ENCODE results near the gene HEBP1.
"Not testable (repeated sequence)": the region's sequence is repeated elsewhere in the genome, so short reads cannot be mapped to it uniquely, and the experiment has no call there.

The HEBP1 gene

DNA sequence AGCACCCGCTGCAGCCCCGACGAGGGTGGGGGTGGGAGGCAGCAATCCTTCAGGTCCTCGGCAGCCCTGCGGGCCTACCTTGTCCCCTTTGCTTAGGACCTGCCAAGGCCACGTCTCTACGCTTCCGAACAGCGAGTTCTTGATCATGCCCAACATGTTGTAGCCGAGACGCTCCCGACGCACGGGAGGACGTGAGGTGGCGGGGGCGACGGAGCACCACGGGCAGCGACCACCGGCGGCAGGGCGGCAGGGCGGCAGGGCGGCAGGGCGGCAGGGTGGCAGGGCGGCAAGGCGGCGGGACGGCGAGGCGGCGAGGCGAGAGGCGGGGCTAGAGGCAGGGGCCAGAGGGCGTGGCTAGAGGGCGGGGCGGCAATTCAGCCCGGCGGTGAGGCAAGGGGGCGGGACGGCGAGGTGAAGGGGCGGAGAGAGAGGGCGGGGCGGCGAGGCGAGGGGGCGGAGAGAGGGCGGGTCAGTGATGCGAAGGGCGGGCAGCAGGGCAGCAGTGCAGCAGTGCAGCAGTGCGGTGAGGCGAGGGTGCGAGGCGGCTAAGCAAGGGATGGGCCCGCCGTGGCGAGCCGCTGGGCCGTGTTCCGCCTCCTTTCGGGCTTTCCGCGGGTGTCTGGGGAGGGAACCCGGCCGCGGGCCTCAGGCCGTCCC, at the start of gene HEBP1:
Gene HEBP1, minus strand, starts transcription at position 307 of the 657 bp plus-strand sequence. Its CDS starts 151 bp downstream, at position 156.
- DNase-seq, result peak; percentile 79

DNA sequence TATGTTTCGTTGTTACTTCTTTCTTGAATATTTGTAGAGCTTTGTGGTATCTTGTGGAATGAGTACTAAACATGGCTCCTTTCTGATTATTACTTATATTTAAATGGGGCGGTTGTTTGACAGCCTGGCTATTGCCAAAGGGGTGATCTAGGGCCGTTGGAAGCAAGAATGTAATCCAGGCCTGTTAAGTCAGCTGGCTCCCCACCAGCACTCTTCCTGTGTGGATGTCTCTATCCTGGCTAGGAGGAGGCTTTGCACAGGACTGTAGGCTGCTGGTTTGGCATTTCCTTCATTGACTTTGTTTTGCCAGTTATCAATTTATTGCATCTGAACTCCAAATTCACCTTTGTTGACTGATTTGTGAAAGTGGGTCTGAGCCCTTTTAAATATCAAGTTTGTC, 49.8 kb upstream of the HEBP1 start:
- DNase-seq, result no peak

DNA sequence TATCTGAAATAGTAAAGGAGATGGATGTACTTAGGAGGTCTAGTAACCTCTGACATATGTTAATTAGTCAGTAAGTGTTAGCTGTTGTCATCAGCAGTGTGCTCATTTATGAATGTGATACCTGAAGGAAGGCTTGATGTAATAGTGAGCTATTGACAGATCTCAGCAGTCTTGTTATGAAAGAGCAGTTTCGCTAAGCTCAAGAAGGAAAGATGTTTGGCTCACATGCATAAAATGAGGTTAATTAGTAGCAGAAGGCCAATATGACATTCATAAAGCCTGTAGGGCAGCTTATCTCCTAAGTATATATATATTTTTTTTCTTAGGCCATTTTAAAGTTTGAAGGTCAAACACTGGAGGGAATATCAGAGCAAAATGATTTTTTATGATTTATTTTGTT, 46.9 kb upstream of the HEBP1 start:
- DNase-seq, result no peak

- no peak for DNase-seq
Observed at GRCh38 chr12:13045816-13046215, 45.8 kb upstream of the HEBP1 start.

DNA sequence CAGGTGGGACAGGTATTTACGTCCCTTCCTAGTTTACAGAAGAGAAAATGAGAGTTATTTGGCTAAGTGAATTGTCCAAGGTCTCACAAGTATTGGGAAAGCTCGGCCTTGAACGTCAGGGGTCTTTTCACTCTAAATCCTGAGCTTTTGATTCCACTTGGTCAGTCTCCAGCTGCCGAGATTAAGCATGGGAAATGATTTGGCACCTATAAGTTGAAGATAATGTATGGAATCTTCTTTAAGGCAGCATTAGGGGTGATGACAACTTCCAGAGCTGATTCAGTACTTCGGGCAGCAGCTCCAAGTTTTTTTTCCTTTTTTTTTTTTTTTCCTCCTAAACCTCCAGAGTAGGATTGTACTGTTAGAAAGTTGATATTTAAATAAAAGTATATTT, 44.8 kb upstream of the HEBP1 start:
- no peak for DNase-seq

GRCh38 chr12:13044002-13044905, 44.2 kb upstream of the HEBP1 start, which contains the start of gene FAM234B:
FAM234B (plus strand) TSS chr12:13044381; CDS start chr12:13044404, 23 bp downstream.
- DNase-seq, result peak; percentile 32

DNA sequence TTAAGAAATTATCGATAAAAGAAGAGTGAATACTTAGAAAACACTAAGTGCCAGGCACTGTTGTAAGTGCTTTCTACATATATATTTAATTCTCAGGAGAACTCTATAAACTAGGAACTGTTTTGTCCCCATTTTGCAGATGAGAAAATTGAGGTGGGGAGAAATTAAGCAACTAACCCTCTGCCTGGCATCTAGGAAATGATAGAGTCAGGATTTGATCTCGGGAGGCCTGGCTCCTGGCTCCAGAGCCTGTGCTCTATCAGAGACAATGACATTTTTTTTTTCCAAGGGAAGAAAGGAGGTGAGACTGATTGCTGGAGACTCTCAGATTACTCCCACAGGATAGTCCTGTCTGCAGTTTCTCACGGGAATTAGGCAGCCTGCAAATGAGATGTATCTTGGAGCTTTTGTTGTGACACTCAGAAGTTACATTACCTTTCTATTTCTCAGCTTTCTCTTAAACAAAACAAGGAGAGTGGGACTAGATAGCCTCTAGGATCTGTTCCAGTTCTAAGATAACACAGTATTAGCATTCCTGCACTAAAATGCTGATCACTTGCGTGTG, 42.7 kb upstream of the HEBP1 start:
- no peak for DNase-seq

DNA sequence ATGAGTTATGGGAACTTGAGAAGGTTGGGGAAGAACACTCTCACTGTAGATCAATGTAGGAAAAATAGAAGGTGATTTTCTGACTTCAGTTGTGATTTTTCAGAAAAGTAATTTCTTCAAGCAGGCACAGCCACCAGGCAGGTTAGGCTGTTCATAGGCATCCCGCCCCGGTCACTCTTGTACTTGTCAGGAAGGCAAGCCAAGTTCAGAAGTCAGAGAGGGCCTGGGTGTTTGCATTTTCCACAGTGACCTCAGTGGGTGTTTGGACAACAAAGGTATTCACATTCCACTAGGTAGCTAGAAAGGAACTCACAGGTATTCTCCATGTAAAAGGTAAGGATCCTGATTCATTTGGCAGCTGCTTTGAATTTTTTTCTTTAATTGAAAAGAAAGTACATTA, 41.2 kb upstream of the HEBP1 start:
- no peak for DNase-seq

DNA sequence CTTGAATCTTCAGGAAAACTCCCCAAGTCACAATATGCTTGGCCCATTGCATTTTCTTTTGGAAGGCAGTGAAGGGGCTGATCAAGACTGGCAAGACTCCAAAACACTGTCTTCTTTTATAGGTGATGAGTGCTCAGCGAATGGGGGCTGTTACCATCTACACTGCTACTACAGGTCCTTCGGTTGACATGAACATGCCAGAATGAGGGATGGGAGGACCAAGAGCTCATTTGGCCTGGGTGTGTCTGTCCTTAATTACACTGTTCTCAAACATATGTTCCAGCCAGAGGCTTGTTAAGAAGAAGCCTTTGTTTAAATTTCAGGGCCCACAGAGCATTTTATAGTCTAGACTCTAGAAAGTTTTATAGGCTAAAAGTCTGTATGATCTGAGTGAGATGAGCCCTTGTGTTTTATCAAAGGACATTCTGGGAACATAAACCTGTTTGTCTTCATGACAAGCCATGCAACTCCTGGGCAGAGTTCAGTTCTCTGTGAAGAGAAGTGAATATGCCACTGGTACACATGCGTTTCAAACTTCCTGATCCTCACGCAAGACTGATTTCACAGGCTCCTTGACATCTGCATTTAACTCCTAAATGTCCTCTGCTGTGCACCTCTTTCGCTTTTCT, 39.4 kb upstream of the HEBP1 start:
- DNase-seq, result no peak

DNA sequence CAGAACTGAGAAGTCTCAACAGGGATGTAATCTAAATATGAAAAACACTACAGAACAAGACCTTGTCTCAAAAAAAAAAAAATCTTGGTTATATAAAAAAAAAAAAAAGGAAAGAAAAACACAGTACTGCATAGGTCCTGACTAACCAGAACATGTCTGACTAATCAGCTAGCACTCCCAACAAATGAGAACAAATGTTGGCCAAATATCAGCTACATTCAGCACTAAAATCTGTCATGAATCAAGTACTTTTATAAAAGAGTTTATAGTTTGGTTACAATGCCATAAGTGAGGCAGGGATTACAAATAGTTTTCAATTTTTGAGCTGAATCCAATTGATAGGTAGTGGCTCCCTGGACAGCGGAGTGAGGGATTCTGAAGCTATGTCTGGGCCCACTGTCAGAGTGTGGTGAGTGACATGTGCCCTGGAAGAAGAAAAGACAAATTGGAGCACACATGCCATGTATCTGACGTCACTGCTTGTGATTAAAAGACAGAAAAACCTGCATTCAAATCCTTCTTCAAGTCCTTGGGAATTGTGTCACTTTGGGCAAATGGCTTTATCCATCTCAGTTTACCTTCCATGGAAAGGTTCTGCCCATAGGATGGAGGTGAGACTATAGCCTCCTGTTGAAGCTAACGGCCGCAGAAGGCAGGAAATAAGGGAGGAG, 38.6 kb upstream of the HEBP1 start:
- no peak for DNase-seq

- DNase-seq, result no peak
Observed at GRCh38 chr12:13036881-13037280, 36.8 kb upstream of the HEBP1 start.

- DNase-seq, result not testable (repeated sequence)
Observed at GRCh38 chr12:13035335-13035734, 35.3 kb upstream of the HEBP1 start.

DNA sequence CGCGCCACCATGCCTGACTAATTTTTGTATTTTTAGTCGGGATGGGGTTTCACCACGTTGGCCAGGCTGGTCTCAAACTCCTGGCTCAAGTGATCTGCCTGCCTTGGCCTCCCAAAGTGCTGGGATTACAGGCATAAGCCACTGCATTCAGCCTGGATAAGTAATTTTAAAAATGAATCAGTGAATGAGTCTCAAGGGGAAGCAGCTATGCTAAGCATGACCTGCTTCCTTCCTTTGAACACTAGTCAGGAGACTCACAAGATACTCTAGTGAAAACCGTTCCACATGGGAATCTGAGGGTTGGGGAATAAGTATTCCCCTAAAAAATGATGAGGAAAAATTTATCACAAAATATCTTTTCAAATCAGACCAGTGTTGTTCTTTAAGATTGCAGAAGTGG, 33.4 kb upstream of the HEBP1 start:
- no peak for DNase-seq

GRCh38 chr12:13032164-13032563, 32.1 kb upstream of the HEBP1 start:
- no peak for DNase-seq

- no peak for DNase-seq
Observed at GRCh38 chr12:13030541-13031291, 30.7 kb upstream of the HEBP1 start.

- no peak for DNase-seq
Observed at GRCh38 chr12:13028825-13029570, 28.9 kb upstream of the HEBP1 start.

- no peak for DNase-seq
Observed at GRCh38 chr12:13027508-13027907, 27.4 kb upstream of the HEBP1 start.

- DNase-seq, result no peak
Observed at GRCh38 chr12:13027032-13027431, 27.0 kb upstream of the HEBP1 start.

- no peak for DNase-seq
Observed at GRCh38 chr12:13026286-13026685, 26.2 kb upstream of the HEBP1 start.

DNA sequence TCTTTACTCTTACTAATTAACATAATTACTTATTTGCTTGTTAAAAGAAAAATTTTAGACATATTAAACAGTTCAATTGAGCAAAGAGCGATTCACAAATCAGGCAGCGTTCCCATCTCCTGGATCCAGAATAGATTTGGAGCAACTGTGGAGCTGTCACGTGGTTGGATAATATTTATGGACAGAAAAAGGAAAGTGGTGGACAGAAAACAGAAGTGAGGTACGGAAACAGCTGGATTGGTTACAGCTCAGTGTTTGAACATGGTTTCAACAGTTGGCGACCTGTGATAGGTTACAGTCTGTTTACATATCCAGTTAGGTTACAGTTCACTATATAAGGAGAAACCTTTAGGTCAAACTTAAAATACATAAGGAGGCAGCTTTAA, 24.5 kb upstream of the HEBP1 start:
- no peak for DNase-seq

GRCh38 chr12:13023811-13024530, 23.9 kb upstream of the HEBP1 start:
- DNase-seq, result no peak

Measured in NCI-H774 (cell line).